ENCODE measurements around the gene PPAT.
"Not testable (repeated sequence)": the region's sequence is repeated elsewhere in the genome, so short reads cannot be mapped to it uniquely, and the experiment has no call there.

Gene PPAT

DNA sequence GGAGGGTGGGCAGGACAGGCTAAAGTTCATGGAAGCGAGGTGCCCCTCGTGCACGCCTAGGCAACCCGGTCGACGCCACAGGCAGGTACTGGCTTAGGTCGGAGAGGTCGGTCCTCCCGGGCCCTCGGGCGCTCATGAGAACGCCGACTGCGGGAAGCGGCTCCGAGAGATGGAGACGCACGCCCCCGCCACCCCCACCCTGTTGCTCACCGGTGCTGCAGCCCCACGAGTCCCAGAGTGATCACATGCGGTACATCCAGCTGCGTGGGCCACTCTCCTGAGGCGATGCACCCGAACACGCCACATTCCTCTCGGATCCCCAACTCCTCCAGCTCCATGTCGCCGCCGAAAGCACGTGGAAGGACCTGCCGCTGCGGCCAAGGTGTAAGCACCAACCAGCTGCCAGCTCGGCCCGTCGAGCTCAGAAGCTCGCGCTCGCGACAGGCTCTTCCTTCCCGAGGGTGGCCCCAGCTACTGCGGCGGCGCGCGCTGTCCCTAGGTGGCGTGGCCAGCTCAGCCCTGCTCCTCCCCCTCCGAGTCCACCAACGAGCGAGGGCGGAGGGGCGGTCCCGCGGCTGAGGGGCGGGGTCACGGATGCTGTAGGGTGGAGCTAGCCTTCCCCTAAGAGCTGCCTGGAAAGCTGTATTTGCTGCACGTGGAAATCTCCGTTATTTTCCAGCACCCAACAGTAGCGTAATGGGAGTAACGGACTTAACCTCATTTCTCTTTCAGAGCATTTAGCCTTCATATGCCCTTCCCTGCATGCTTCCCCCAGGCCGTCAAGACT lies at the start of gene PPAT:
Gene PPAT, minus strand, starts transcription at position 476 of the 787 bp plus-strand sequence. Its CDS starts 138 bp downstream, at position 338.
- DNase-seq (ENCODE audit: insufficient read length, low spot score) (peak; percentile 85), FAIRE-seq (peak; percentile 48)

DNA sequence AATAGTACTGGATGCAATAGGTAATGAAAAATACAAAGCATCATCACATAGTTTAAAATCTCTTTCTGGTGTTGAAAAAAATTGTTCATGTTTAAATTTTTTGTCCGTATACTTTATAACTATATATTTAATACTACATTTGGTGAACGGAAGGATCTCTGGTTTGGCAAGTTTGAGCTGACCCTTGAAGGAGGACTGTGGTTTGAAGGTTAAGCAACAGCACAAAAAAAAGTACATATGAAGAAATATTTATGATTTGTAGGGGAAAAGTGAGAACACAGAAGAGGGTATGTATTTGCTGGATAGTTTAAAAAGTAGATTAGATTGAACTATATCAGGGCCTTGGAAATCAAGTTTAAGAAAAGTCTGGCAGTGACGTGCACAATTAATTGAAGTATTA lies 45.3 kb upstream of the PPAT start:
- FAIRE-seq (no peak), DNase-seq (ENCODE audit: insufficient read length, low spot score) (no peak)

DNA sequence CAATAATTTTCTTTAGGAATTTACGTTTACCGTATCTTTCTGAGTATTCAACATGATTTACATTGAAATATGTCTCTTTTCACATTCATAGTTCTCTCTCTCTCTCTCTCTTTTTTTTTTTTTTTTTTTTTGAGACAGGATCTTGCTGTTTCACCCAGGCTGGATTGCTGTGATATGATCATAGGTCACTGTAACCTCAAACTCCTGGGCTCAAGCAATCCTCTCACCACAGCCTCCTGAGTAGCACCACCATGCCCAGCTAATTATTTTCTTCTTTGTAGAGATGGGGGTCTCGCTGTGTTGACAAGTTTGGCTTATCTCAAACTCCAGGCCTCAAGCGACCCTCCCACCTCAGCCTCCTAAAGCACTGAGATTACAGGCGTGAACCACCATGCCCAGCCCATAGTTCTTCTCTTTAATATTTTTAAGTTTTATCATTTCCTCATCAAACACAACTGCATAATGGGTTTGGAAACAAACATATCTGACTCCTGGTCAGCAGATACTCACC lies 41.8 kb upstream of the PPAT start:
- FAIRE-seq: no peak
- DNase-seq (ENCODE audit: insufficient read length, low spot score): no peak

DNA sequence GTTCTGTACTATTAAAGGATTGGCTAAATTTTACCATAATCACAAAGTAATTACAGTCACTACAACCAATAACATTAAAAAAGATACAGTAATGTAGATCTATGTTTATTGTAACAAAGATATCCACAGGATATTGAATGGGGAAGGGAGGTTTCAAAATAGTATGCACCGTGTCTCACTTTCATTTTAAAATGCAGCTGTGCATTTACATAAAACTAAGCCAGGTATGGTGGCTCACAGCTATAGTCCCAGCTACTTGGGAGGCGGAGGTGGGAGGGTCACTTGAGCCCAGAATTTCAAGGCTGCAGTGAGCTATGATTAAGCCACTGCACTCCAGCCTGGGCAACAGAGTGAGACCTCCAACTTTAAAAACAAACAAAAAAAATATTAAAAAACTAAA lies 40.5 kb upstream of the PPAT start:
- no peak for FAIRE-seq

DNA sequence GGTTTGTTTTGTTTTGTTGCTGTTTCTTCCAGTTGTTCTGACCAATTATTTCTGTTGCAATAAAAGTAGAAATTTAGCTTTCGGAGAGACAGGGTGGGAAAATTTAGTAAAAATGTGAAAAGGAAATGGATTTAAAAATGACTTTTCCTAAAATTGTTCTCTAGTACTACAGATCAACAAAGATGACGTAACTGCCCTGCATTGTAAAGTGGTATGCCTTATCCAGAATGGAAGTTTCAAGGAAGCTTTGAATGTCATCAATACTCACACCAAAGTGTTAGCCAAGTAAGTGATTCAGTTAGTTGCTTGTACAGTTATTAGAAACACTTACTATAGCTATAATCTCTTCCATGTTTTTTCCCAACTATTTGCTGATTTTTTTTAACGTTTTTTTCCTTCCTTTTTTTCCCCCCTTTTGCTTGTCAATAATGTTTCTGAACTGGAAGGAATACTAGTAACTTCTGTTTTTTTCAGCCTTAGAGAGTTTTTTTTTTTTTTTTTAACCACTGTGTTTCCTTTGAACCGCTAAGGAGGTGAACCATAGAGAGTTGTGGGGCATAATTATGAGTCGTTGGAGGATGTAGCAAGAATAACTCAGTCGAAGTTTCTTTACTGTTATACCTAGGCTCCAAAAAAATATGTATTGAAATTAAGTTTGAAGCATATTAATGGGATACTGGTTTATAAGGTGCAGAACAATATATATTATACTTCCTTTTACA lies 34.2 kb upstream of the PPAT start:
- FAIRE-seq: no peak
- DNase-seq (ENCODE audit: insufficient read length, low spot score): no peak

More for the DNA sequence above, 40.5 kb upstream of the PPAT start:
- DNase-seq (ENCODE audit: insufficient read length, low spot score): no peak

DNA sequence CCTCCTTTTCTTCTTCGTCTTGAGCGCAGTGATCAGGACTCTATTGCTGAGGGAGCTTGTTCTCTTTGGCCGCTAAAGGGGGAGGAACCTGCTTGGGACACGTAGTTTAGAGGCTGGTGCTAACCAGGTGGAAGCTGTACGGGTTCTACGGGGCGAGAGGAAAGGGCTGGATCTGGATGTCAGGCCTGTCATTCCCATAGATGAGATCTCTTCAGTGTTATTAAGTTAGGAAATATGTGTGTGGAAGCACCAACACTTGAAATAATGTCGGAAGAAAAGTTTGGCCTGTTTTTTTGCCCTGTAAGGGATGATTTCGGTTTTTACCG lies 32.6 kb upstream of the PPAT start:
- no peak for FAIRE-seq
- DNase-seq (ENCODE audit: insufficient read length, low spot score): peak; percentile 10

DNA sequence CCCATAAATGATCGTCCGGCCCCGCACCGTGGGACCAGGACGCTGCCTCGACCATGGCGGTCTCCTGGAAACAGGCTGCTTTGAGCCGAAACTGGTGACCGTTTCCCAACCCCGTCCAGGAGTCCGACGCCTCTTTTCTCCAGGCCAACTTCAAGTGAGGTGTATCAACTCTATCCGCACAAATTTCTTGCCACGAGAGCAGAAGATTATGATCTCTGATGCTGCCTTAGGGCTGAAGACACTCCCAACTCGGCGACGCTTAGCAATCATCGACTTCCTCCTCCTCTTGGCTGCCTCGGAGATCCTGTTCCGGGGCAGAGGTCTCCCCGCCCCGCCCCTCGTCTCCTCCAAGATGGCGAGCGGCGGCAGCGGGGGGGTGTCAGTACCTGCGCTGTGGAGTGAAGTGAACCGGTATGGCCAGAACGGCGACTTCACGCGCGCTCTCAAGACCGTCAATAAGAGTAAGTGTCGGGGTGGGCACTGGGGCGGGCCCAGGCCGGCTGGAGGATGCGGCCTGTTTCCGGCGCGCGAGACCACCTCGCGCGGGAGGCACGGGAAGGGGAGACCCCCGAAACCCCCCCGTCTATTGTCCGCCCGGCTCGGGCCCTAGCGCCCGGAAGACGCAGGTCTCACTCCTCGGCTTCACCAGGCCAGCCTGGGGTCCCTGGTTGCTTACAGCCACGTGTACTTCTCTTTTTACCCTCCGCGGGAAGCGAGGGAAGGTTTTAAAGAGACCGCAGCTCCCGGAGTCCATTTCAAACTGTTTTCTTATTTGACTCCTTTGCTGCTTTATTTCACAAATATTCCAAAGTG lies 32.1 kb upstream of the PPAT start, which contains the start of gene SRP72:
Gene SRP72, plus strand, starts transcription at position 334 of the 813 bp plus-strand sequence. Its CDS starts 19 bp downstream, at position 353.
- no peak for FAIRE-seq
- DNase-seq (ENCODE audit: insufficient read length, low spot score): peak; percentile 79

DNA sequence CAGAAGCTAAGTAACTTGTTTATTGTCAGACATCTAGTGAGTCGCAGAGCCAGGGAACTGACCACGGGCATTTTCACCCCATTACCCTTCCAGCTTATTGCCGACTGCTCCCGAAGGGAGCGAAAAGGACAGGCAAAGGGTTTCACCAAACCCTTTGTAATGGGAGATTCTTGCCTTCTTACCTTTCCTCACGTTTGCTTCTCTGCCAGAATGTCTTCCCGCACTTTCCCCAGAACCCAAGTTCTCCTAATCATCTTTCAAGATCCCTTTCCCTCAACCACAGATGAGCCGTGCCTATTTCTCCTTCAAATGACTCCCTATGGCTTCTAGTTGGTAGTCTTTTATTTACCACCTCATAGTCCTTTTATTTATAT lies 31.5 kb upstream of the PPAT start:
- no peak for FAIRE-seq

DNA sequence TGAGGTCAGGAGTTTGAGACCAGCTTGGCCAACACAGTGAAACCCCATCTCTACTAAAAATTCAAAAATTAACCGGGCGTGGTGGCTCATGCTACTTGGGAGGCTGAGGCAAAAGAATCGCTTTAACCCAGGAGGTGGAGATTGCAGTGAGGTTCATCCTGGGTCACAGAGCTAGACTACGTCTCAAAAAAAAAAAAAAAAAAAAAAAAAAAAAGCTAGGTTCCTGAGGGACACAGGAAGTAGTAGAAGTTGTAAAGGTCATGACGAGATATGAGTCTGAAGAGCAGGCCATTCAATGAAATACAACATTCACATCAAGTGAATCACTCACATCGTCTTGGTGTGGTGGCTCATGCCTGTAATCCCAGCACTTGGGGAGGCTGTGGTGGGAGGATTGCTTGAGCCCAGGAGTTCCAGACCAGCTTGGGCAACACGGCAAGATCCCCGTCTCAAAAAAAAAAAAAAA lies 30.9 kb upstream of the PPAT start:
- FAIRE-seq: not testable (repeated sequence)
- DNase-seq (ENCODE audit: insufficient read length, low spot score): peak; percentile 51

More for the DNA sequence above, 31.5 kb upstream of the PPAT start:
- DNase-seq (ENCODE audit: insufficient read length, low spot score): peak; percentile 1

DNA sequence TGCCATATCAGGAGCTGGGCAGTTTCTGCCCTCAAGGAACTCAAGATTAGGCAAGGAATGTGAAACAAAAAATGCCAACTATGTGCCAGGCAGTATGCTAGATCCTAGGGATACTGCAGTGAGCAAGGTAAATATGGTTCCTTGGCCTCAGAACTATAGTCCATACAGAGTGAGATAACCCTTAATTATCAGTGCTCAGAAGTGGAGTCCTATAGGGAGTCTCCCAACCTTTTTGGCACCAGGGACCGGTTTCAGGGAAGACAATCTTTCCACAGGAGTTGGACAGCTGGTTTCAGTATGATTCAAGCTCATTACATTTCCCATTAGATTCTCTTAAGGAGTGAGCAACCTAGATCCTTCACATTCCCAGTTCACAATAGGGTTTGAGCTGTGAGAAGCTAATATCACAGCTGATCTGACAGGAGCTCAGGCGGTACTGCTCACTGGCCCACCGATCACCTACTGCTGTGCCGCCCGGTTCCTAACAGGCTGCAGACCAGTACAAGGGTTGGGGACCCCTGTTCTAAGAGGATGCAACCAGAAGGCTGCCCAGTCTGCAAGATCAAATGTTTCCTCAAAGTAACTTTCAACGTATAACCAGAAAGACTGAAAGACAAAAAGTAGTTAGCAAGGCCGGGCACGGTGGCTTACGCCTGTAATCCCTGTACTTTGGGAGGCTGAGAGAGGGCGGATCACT lies 30.3 kb upstream of the PPAT start:
- no peak for FAIRE-seq
- DNase-seq (ENCODE audit: insufficient read length, low spot score): no peak

DNA sequence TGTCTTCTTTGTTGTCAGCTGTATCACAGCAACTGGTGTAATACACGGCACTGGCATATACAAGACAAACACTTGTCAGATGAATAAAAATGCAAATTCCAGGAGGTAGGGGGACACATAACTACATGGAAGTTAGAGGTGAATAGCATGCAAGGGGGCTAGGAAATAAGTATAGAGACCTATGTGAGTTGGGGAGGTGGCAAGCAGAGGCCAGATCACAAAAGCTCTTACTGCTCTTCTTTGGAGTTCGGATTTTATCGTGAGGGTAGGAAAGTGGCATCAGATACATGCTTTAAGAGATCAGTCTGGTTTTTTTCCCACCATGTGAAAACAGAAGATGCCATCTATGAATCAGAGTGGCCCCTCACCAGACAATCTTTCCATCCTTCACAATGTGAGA lies 29.2 kb upstream of the PPAT start:
- FAIRE-seq: no peak
- DNase-seq (ENCODE audit: insufficient read length, low spot score): no peak

DNA sequence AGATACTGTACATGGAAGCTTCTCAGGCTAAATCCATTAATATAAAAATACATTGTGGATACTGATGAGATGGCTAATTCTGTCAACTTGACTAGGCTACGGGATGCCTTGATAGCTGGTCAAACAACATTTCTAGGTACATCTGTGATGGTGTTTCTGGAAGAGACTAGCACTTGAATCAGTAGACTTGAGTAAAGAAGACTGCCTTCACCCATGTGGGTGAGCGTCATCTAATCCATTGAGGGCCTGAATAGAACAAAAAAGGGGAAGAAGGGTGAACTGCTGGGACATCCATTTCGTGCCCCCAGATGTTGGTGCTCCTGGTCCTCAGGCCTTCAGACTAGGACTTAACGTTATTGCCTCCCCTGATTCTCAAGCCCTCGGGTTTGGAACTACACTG lies 28.3 kb upstream of the PPAT start:
- no peak for FAIRE-seq
- no peak for DNase-seq (ENCODE audit: insufficient read length, low spot score)

DNA sequence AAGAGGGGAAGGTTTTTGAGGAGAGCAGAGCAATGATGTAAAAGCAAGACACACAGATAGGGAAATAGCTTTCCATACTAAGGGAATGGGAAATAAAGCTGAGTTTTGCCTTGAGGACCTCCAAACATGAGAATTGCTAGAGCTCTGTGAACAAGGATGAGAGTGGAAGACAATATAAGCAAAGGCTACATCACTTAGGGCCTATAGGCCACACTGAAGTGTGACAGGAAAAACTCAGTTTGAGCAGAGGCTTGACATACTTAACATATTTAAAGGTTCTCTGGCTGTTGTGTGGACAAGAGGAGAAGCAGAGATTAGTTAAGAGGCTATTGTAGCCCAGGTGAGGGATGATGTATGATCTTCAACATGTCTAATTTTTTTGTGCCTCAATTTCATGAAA lies 26.7 kb upstream of the PPAT start:
- no peak for DNase-seq (ENCODE audit: insufficient read length, low spot score)
- FAIRE-seq: no peak

DNA sequence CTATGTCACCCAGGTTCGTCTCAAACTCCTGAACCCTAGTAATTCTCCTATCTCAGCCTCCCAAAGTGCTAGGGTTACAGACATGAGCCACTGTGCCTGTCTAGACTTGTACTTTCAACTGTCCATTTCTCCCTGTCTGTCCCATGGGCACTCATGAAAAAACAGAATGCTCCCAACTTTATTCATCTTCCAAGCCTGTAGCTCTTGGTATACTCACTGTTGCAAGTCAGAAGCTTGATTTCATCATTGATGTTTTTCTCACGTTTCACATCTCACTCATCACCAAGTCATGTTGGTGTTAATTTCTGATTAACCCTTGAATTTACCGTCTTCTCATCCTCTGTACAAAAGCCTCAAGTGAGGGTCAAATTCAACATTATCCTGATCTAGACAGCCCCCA lies 24.7 kb upstream of the PPAT start:
- no peak for DNase-seq (ENCODE audit: insufficient read length, low spot score)
- FAIRE-seq: no peak

DNA sequence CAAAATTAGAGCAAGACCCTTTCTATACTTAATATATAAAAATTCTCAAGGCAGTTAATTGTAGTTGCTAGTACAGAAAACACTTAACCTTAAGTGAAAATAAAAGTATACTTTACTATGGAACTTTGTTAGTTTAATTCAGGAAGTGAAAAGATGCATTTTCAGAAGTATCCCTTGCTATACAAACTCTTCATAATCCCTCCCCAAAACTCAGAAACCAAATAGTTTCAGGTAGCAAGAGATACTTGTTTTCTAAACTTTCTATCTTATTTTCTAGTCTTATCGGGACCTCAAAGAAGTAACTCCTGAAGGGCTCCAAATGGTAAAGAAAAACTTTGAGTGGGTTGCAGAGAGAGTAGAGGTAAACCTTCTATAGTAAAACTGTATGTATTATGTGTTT lies 14.9 kb upstream of the PPAT start:
- DNase-seq (ENCODE audit: insufficient read length, low spot score) (no peak), FAIRE-seq (no peak)

DNA sequence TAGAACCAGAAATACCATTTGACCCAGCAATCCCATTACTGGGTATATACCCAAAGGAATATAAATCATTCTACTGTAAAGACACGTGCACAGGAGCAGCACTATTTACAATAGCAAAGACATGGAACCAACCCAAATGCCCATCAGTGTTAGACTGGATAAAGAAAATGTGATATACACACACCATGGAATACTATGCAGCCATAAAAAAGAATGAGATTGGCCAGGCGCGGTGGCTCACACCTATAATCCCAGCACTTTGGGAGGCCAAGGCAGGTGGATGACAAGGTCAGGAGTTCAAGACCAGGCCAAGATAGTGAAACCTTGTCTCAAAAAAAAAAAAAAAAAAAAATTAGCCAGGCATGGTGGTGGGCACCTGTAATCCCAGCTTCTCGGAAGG lies 14.1 kb upstream of the PPAT start:
- not testable (repeated sequence) for DNase-seq (ENCODE audit: insufficient read length, low spot score); FAIRE-seq

DNA sequence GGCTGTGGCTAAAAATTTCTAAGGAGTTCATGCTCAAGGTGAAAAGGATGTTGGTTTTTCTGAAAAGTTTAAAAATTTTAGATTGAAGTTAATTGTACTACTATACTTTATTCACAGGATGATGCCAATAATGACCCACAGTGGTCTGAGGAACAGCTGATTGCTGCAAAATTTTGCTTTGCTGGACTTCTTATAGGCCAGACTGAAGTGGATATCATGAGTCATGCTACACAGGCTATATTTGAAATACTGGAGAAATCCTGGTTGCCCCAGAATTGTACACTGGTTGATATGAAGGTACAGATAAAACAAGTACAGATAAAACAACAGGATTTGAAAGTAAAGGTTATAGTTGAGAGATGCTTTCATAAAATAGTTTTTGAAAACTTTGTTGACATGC lies 12.9 kb upstream of the PPAT start:
- DNase-seq (ENCODE audit: insufficient read length, low spot score) (no peak), FAIRE-seq (no peak)

DNA sequence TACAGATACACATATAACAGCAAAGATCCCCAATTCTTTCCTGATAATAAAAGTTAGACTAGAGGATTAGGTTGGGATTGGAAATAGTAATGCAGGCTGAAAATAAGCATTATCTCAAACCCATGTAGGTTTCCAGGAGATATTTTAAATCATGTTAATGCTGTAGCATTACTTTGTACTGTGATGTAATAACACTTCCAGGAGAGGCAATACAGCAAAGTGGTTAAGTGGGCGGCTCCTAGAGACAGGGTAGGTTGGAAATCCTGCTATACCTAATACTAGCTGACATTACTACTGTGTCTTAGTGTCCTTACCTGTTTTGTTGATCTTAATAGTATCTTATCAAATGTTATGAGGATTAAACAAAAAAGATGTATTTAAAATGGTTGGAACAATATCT lies 10.3 kb upstream of the PPAT start:
- DNase-seq (ENCODE audit: insufficient read length, low spot score): no peak
- no peak for FAIRE-seq

DNA sequence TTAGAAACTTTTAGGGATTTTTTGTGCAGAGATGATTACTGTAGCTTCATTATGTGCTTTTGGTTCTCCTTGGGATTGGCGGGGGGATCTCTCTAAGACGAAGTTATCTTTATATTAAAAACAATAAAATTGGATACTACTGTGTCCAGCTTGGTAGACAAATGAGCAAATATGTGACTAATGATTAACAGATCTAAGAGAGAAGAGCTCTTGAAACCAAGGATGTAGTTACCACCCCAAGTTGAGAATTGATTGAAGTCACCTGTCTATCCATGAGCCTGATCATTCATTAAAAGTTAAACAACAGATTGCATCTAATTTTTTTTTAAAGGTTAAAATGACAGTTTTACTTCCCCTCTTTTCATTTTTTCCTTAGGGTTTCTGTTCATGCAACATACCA lies 9.3 kb upstream of the PPAT start:
- no peak for FAIRE-seq
- no peak for DNase-seq (ENCODE audit: insufficient read length, low spot score)

DNA sequence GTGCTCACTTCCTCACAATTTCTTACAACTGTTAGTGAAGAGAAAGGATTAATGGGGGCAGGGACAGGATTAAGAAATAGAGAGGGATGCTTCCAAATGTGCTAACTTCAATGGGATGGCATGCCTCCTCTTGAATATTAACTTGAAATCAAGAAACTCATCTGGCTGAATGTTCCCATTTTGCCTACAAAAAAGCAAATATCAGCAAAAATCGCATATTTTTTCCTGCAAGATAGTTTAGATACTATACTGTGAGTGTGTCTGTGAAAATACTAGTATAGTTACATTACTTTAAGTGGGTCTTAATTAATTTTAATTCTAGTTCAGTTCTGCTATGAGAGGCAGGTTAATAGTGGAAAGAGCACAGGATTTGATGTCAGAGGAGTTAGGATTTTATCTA lies 5.6 kb upstream of the PPAT start:
- FAIRE-seq: no peak

More for the DNA sequence above, 5.6 kb upstream of the PPAT start:
- no peak for DNase-seq (ENCODE audit: insufficient read length, low spot score)

All from HTR-8/SVneo (cell line).